Body of pancreas (tissue), 4 donors: ENCODE results near the gene CREG2. TPM values are rescaled to one million over a fixed set of nuclear protein-coding genes. Genes with fewer than 3 reads are reported as not detected.

Source experiments
- ATAC-seq: fragments of 150-250 bp; one replicate; pipeline ENCODE4 v1.9.1; 2016
- DNase-seq, 4 donors: peaks; one replicate each; pipeline ENCODE4 v3.0.0-alpha.2; 2019
- H3K27ac ChIP-seq, 4 donors: fragments of 200-600 bp; sonication (generic); 1 replicate in 3 of 4; 2 replicates in 1 of 4; pipeline versions ENCODE4 v1.5.1 to v1.6.1; 2016 to 2019; ENCODE audit warnings: mild to moderate bottlenecking in 1 of 4, mixed read lengths in 1 of 4, moderate library complexity in 1 of 4
- H3K27me3 ChIP-seq, 2 donors: fragments of 200-600 bp; sonication (generic); one replicate each; pipeline ENCODE4 v1.6.0; 2016; ENCODE audit warnings: mild to moderate bottlenecking in 1 of 2
- H3K36me3 ChIP-seq, 2 donors: fragments of 200-600 bp; sonication (generic); replicated peaks in 1 of 2; 2 replicates each; pipeline ENCODE4 v1.5.1; 2016; ENCODE audit warnings: low read depth in 2 of 2; ENCODE audit not compliant: insufficient read depth in 1 of 2
- H3K4me1 ChIP-seq: fragments of 200-600 bp; sonication (generic); one replicate; pipeline ENCODE4 v1.6.0; 2016
- H3K4me3 ChIP-seq, 2 donors: fragments of 200-600 bp; sonication (generic); 1 replicate in 1 of 2; 2 replicates in 1 of 2; pipeline ENCODE4 v1.5.1; 2016 to 2019
- H3K9me3 ChIP-seq, 3 donors: fragments of 200-600 bp; sonication (generic); 1 replicate in 2 of 3; 2 replicates in 1 of 3; pipeline ENCODE4 v1.5.1; 2016
- POLR2A ChIP-seq, 3 donors: fragments of 450-650 bp; IDR thresholded peaks; one replicate each; pipeline ENCODE4 v1.6.1; 2016; ENCODE audit warnings: antibody characterized with exemption in 3 of 3, mild to moderate bottlenecking in 2 of 3
- WGBS, 2 donors: methylation state at CpG; one replicate each; pipeline ENCODE4 v1.1.5; 2017; 5-methylcytosine and 5-hydroxymethylcytosine counted together
- intact Hi-C: fragments of 100-400 bp; cut with DNase I; formaldehyde crosslinking; loops from one replicate; pipeline ENCODE4 v1.15.1; 2023
- total RNA-seq, 2 donors: library from RNA; depleted of rRNA; stranded (reverse); fragments of >200 nt; gene quantifications; one replicate each; pipeline ENCODE4 v1.1.0, GENCODE V29; 2016
- TF ChIP-seq, protein P1 (sequence below), 7 experiments: fragments of 450-650 bp in 4 of 7; fragments of 200-600 bp in 3 of 7; sonication (generic) in 3 of 7; IDR thresholded peaks; one replicate each; pipeline ENCODE4 v1.5.1; 2016 to 2019; ENCODE audit warnings: antibody characterized with exemption in 7 of 7

Gene CREG2
- total RNA-seq, 2 donors from 2014 or later, result not detected

DNA sequence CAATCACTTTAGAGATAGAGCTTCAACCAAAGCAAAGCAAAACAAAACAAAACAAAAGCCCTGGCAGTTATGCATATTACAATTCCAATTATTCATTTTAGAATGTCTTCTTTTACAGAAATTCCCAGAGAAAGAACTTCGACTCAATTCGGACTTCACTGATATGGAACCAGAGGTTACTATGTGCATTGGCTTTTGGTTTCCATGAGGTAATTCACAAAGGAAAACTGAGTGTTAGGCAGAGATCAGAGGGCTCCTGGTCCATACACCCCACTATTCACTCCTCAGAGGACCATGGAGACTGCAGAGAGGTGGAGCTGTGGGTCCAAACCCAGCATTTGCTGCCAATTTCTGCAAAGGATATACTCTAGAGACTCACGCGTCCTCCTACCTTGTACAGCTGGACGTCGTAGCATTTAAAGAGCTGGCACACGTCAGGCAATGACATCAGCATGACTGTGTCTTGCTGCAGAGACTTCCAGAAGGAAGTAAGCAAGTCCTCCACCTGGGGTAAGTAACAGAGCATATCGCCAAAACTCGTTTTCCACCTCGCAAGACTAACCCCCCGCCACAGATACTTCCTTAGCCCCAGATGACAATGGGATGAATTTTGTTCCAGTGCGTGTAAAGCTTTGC is 31.3 kb upstream of the CREG2 start:
- intact Hi-C loops, result loop anchor here (10.0 kb wide), 1 partner anchor 416 kb away; no protein-coding TSS in a partner anchor
- ATAC-seq (no peak), DNase-seq (no peak)
- no peaks in the 10 kb centered on the region for H3K4me1 ChIP-seq
- TF ChIP-seq, protein P1, sequence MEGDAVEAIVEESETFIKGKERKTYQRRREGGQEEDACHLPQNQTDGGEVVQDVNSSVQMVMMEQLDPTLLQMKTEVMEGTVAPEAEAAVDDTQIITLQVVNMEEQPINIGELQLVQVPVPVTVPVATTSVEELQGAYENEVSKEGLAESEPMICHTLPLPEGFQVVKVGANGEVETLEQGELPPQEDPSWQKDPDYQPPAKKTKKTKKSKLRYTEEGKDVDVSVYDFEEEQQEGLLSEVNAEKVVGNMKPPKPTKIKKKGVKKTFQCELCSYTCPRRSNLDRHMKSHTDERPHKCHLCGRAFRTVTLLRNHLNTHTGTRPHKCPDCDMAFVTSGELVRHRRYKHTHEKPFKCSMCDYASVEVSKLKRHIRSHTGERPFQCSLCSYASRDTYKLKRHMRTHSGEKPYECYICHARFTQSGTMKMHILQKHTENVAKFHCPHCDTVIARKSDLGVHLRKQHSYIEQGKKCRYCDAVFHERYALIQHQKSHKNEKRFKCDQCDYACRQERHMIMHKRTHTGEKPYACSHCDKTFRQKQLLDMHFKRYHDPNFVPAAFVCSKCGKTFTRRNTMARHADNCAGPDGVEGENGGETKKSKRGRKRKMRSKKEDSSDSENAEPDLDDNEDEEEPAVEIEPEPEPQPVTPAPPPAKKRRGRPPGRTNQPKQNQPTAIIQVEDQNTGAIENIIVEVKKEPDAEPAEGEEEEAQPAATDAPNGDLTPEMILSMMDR (IDR thresholded peaks at IDR 0.05), result no peak
- no peak for TF ChIP-seq POLR2A (IDR thresholded peaks at IDR 0.05)
- H3K27me3 ChIP-seq, result no peaks in the 10 kb centered on the region
- no peaks in the 10 kb centered on the region for H3K9me3 ChIP-seq
- WGBS, 2 donors, result 60 to 61% methylated on average over 12 of the region's 12 CpGs
- H3K27ac ChIP-seq, result no peak overlapping the region
- no peak overlapping the region for H3K4me3 ChIP-seq
- no peaks in the 10 kb centered on the region for H3K36me3 ChIP-seq

DNA sequence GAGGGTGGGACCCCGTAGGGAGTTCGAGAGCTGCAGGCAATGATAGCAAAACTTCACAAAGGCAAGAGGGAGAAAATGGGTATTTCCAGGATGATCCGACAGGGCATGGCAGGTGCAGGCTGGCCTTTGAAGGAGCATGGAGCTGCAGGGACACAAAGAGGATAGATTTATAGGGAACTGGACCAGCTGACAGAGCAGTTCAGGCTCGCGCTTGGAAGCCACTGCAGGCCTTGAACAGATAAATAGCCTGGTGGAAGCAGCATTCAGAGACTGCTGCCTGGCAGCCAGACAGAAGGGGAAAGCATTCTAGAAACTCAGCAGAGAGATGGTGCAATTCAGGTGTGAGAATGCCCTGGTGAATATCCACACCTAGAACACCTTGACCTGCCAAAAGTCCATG is 29.3 kb upstream of the CREG2 start:
- WGBS, 2 donors, result 52 to 61% methylated on average over 5 of the region's 5 CpGs
- Histone ChIP-seq H3K9me3 (no peaks in the 10 kb centered on the region), H3K4me1 (no peaks in the 10 kb centered on the region), H3K36me3 (no peaks in the 10 kb centered on the region), H3K27ac (no peak overlapping the region), H3K4me3 (no peak overlapping the region), H3K27me3 (no peaks in the 10 kb centered on the region)
- intact Hi-C loops, result loop anchor here (10.0 kb wide), 1 partner anchor 418 kb away; no protein-coding TSS in a partner anchor
- TF ChIP-seq, protein P1 (IDR thresholded peaks at IDR 0.05), result no peak
- no peak for TF ChIP-seq POLR2A (IDR thresholded peaks at IDR 0.05)
- ATAC-seq, result no peak
- no peak for DNase-seq

DNA sequence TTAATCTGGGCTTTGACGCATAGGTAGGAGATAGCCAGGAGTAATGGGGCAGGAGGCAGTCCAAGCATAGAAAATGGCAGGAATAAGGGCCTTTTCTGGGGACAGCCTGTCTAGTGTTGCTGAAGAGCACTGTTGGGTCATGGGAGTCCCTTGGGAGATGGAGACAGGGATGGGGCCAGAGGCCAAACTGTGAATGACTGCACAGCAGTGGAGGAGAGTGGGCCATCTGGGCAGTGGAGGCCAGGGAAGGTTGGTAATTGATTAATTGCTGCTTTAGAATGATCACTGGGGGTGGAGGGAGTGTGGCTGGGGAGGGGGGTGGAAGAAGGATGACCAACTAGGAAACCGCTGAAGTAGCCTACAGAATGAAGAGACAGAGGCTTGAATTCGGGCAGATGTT is 28.6 kb upstream of the CREG2 start:
- TF ChIP-seq, protein P1 (IDR thresholded peaks at IDR 0.05), result no peak
- TF ChIP-seq POLR2A (IDR thresholded peaks at IDR 0.05), result no peak
- 85 to 86% methylated on average over 3 of the region's 3 CpGs for WGBS, 2 donors
- H3K4me1 ChIP-seq, result no peaks in the 10 kb centered on the region
- H3K27me3 ChIP-seq, result no peaks in the 10 kb centered on the region
- intact Hi-C loops, result loop anchor here (10.0 kb wide), 1 partner anchor 419 kb away; no protein-coding TSS in a partner anchor
- no peak for ATAC-seq
- no peak overlapping the region for H3K4me3 ChIP-seq
- H3K9me3 ChIP-seq, result no peaks in the 10 kb centered on the region
- no peak overlapping the region for H3K27ac ChIP-seq
- DNase-seq, result no peak
- H3K36me3 ChIP-seq, result no peaks in the 10 kb centered on the region

DNA sequence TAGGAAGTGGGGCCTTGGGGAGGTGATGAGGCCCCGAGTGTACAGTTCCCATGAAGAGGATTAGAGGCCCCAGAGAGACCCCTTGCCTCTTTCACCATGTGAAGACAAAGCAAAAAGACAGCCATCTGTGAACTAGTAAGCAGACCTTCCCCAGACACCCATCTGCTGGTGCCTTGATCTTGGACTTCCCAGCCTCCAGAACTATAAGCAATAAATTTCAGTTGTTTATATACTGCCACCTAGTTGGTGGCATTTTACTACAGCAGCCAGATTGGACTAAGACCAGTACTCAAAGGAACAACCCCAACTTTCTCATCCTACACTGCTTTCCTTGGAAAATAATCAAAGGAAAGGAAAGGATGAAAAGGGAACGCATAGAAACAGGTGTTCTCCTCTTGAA is 27.9 kb upstream of the CREG2 start:
- Histone ChIP-seq H3K4me1 (no peaks in the 10 kb centered on the region), H3K4me3 (no peak overlapping the region), H3K9me3 (no peaks in the 10 kb centered on the region), H3K27ac (no peak overlapping the region), H3K36me3 (no peaks in the 10 kb centered on the region), H3K27me3 (no peaks in the 10 kb centered on the region)
- TF ChIP-seq, protein P1 (IDR thresholded peaks at IDR 0.05), result no peak
- no peak for TF ChIP-seq POLR2A (IDR thresholded peaks at IDR 0.05)
- intact Hi-C loops, result loop anchor here (10.0 kb wide), 1 partner anchor 420 kb away; no protein-coding TSS in a partner anchor
- WGBS, 2 donors, result 91 to 100% methylated on average over 2 of the region's 2 CpGs
- no peak for DNase-seq
- no peak for ATAC-seq
